ENCODE data around the gene YWHAB. TPM values are rescaled to one million over a fixed set of nuclear protein-coding genes. Genes with fewer than 3 reads are reported as not detected.

The YWHAB gene
- total RNA-seq, 2 donors from 2014 or later: 171 to 176 TPM

DNA sequence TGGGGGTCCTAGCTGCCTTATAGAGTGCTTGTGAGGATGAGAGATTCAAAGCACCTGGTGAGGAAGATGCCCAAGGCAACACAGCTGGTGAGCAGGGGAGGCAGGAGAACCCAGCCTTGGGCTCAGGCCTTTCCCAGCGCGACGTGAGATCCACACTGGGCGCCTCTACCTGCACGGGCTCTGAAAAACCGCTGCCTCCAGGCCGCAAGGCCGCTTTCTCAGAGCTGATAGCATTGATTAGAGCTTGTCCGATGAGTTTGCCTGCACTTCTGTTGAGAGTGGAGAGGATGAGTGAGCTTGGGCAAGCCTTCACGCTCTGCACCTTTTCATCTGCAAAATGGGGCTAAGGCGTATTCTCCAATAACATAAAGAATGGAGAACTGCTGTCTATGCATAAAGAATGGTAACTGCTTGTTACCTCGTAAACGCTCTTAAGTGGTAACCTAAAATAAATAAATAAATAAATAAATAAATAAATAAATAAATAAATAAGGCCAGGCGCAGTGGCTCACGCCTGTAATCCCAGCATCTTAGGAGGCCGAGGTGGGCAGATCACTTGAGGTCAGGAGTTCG is 25.3 kb downstream of the YWHAB start:
- DNase-seq: no peak
- Mint-ChIP-seq H3K36me3 (ENCODE audit: low read depth) (peaks cover 2% of the 10 kb centered on the region), H3K27ac (no peak overlapping the region), H3K27me3 (no peaks in the 10 kb centered on the region), H3K4me1 (peaks cover 23% of the 10 kb centered on the region), H3K4me3 (peak overlapping the region; percentile 84)
- no peak for ATAC-seq
- H3K9me3 ChIP-seq (ENCODE audit: control insufficient read depth, low read length, poor library complexity, severe bottlenecking): no peaks in the 10 kb centered on the region

- no peak for ATAC-seq
- Mint-ChIP-seq H3K27ac (no peak overlapping the region), H3K27me3 (no peaks in the 10 kb centered on the region), H3K36me3 (ENCODE audit: low read depth) (peaks cover 2% of the 10 kb centered on the region), H3K4me1 (peaks cover 23% of the 10 kb centered on the region), H3K4me3 (no peak overlapping the region)
- no peaks in the 10 kb centered on the region for H3K9me3 ChIP-seq (ENCODE audit: control insufficient read depth, low read length, poor library complexity, severe bottlenecking)
- DNase-seq: peak in 1 of 3 donors; percentile 27
These were observed 25.9 kb downstream of the YWHAB start for GRCh38 chr20:44911264-44911921.

- DNase-seq: no peak
- no peak overlapping the region for H3K4me3 Mint-ChIP-seq
- no peaks in the 10 kb centered on the region for H3K9me3 ChIP-seq (ENCODE audit: control insufficient read depth, low read length, poor library complexity, severe bottlenecking)
- peaks cover 2% of the 10 kb centered on the region for H3K36me3 Mint-ChIP-seq (ENCODE audit: low read depth)
- ATAC-seq: no peak
- peak overlapping the region; percentile 11 for H3K27ac Mint-ChIP-seq
- no peaks in the 10 kb centered on the region for H3K27me3 Mint-ChIP-seq
- peaks cover 23% of the 10 kb centered on the region for H3K4me1 Mint-ChIP-seq
These were observed 26.7 kb downstream of the YWHAB start for GRCh38 chr20:44912189-44912588.

DNA sequence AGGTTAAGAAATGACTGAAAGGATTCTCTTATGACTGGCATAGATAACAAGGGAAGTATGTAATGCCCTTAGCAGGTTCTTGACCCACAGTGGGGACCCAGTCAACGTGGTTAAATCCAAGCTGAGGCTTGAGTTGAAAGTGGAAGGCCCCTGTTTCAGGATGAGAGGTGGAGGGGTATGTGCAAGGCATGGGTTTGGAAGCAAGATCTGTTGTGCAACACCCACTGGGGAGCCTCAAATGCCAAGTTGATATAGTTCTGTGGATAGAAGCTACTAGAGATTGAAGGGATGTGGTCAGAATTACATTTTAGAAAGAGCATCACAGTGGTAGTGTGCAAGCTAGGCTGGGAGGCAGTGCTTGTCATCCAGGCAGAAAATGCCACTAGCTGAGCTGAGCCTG is 29.4 kb downstream of the YWHAB start:
- Mint-ChIP-seq H3K4me3 (no peak overlapping the region), H3K4me1 (peaks cover 15% of the 10 kb centered on the region), H3K36me3 (ENCODE audit: low read depth) (peaks cover 2% of the 10 kb centered on the region), H3K27ac (peak overlapping the region; percentile 80), H3K27me3 (no peaks in the 10 kb centered on the region)
- H3K9me3 ChIP-seq (ENCODE audit: control insufficient read depth, low read length, poor library complexity, severe bottlenecking): no peaks in the 10 kb centered on the region
- DNase-seq (no peak), ATAC-seq (no peak)

- no peak overlapping the region for H3K4me3 Mint-ChIP-seq
- DNase-seq (no peak), ATAC-seq (no peak)
- peaks cover 10% of the 10 kb centered on the region for H3K4me1 Mint-ChIP-seq
- H3K36me3 Mint-ChIP-seq (ENCODE audit: low read depth): peaks cover 2% of the 10 kb centered on the region
- no peaks in the 10 kb centered on the region for H3K27me3 Mint-ChIP-seq
- H3K9me3 ChIP-seq (ENCODE audit: control insufficient read depth, low read length, poor library complexity, severe bottlenecking): no peaks in the 10 kb centered on the region
- H3K27ac Mint-ChIP-seq: peak overlapping the region; percentile 47
These were observed 31.1 kb downstream of the YWHAB start for GRCh38 chr20:44916586-44916985.

- Mint-ChIP-seq H3K27ac (no peak overlapping the region), H3K27me3 (no peaks in the 10 kb centered on the region), H3K36me3 (ENCODE audit: low read depth) (peaks cover 2% of the 10 kb centered on the region), H3K4me1 (peaks cover 10% of the 10 kb centered on the region), H3K4me3 (no peak overlapping the region)
- no peak for ATAC-seq
- H3K9me3 ChIP-seq (ENCODE audit: control insufficient read depth, low read length, poor library complexity, severe bottlenecking): no peaks in the 10 kb centered on the region
- DNase-seq: no peak
These were observed 31.9 kb downstream of the YWHAB start for GRCh38 chr20:44917399-44917798.

DNA sequence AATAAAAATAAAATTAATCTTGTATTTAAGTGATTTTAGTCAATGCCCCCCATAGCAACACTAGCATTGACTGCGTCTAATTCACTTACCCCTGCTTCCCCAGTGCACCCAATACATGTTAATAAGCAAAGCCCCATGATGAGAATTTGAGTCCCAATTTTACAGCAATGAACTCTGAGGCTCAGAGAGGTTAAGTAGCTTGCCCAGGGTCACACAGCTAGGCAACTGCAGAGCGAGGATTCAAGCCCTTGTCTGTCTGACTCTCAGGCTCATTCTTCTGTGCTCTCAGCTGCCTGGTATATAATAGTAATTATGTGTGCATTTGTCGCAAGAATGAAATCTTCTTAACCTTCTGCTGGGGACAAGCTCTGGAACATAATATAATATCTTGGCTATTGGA is 32.8 kb downstream of the YWHAB start:
- peak overlapping the region; percentile 16 for H3K27ac Mint-ChIP-seq
- H3K9me3 ChIP-seq (ENCODE audit: control insufficient read depth, low read length, poor library complexity, severe bottlenecking): no peaks in the 10 kb centered on the region
- H3K36me3 Mint-ChIP-seq (ENCODE audit: low read depth): peaks cover 2% of the 10 kb centered on the region
- DNase-seq (no peak), ATAC-seq (no peak)
- H3K27me3 Mint-ChIP-seq: no peaks in the 10 kb centered on the region
- no peak overlapping the region for H3K4me3 Mint-ChIP-seq
- H3K4me1 Mint-ChIP-seq: peaks cover 7% of the 10 kb centered on the region

GRCh38 chr20:44918761-44919160 is 33.3 kb downstream of the YWHAB start:
- H3K27me3 Mint-ChIP-seq: no peaks in the 10 kb centered on the region
- H3K27ac Mint-ChIP-seq: peak overlapping the region; percentile 16
- H3K4me1 Mint-ChIP-seq: peaks cover 7% of the 10 kb centered on the region
- peaks cover 2% of the 10 kb centered on the region for H3K36me3 Mint-ChIP-seq (ENCODE audit: low read depth)
- no peak for DNase-seq
- H3K4me3 Mint-ChIP-seq: no peak overlapping the region
- H3K9me3 ChIP-seq (ENCODE audit: control insufficient read depth, low read length, poor library complexity, severe bottlenecking): no peaks in the 10 kb centered on the region
- ATAC-seq: no peak

- no peaks in the 10 kb centered on the region for H3K27me3 Mint-ChIP-seq
- H3K4me1 Mint-ChIP-seq: peaks cover 2% of the 10 kb centered on the region
- no peak overlapping the region for H3K27ac Mint-ChIP-seq
- H3K4me3 Mint-ChIP-seq: no peak overlapping the region
- peaks cover 4% of the 10 kb centered on the region for H3K36me3 Mint-ChIP-seq (ENCODE audit: low read depth)
- no peak for DNase-seq
- no peaks in the 10 kb centered on the region for H3K9me3 ChIP-seq (ENCODE audit: control insufficient read depth, low read length, poor library complexity, severe bottlenecking)
- no peak for ATAC-seq
These were observed 35.9 kb downstream of the YWHAB start for GRCh38 chr20:44921447-44921846.

DNA sequence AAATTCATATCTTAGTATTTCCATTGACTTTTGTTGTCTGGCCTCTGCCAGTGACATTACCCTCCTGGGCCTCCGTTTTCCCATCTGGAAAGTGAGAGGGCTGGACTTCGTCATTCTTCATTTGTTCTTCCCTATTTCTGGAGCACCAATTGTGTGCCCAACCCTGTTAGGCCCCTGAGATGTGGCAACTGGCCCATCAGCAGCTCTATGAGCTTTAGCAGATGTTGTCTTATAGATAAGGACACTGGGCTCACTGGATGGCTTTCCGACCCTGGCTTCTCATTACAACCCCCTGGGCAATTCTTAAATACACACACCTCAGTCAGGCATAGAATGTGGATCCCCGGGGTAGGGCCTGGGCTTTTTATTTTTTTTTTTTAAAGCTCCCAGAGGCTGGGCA is 39.0 kb downstream of the YWHAB start:
- peaks cover 4% of the 10 kb centered on the region for H3K36me3 Mint-ChIP-seq (ENCODE audit: low read depth)

GRCh38 chr20:44928595-44928994 is 43.1 kb downstream of the YWHAB start:
- DNase-seq (no peak), ATAC-seq (no peak)
- H3K27ac Mint-ChIP-seq: no peak overlapping the region
- H3K4me1 Mint-ChIP-seq: no peaks in the 10 kb centered on the region
- peaks cover 6% of the 10 kb centered on the region for H3K36me3 Mint-ChIP-seq (ENCODE audit: low read depth)
- H3K9me3 ChIP-seq (ENCODE audit: control insufficient read depth, low read length, poor library complexity, severe bottlenecking): no peaks in the 10 kb centered on the region
- H3K27me3 Mint-ChIP-seq: no peaks in the 10 kb centered on the region
- H3K4me3 Mint-ChIP-seq: no peak overlapping the region

More for the DNA sequence above, 39.0 kb downstream of the YWHAB start:
- no peaks in the 10 kb centered on the region for H3K4me1 Mint-ChIP-seq
- H3K4me3 Mint-ChIP-seq: no peak overlapping the region
- no peak overlapping the region for H3K27ac Mint-ChIP-seq
- ATAC-seq (no peak), DNase-seq (no peak)
- no peaks in the 10 kb centered on the region for H3K9me3 ChIP-seq (ENCODE audit: control insufficient read depth, low read length, poor library complexity, severe bottlenecking)
- no peaks in the 10 kb centered on the region for H3K27me3 Mint-ChIP-seq

GRCh38 chr20:44930517-44931168 is 45.1 kb downstream of the YWHAB start:
- H3K4me1 Mint-ChIP-seq: peaks cover 3% of the 10 kb centered on the region
- H3K27ac Mint-ChIP-seq: no peak overlapping the region
- peaks cover 2% of the 10 kb centered on the region for H3K36me3 Mint-ChIP-seq (ENCODE audit: low read depth)
- H3K27me3 Mint-ChIP-seq: no peaks in the 10 kb centered on the region
- ATAC-seq (no peak), DNase-seq (no peak)
- H3K4me3 Mint-ChIP-seq: no peak overlapping the region
- no peaks in the 10 kb centered on the region for H3K9me3 ChIP-seq (ENCODE audit: control insufficient read depth, low read length, poor library complexity, severe bottlenecking)

- H3K36me3 Mint-ChIP-seq (ENCODE audit: low read depth): peaks cover 4% of the 10 kb centered on the region
- H3K27ac Mint-ChIP-seq: no peak overlapping the region
- no peak for ATAC-seq
These were observed 46.4 kb downstream of the YWHAB start for GRCh38 chr20:44931911-44932310.

DNA sequence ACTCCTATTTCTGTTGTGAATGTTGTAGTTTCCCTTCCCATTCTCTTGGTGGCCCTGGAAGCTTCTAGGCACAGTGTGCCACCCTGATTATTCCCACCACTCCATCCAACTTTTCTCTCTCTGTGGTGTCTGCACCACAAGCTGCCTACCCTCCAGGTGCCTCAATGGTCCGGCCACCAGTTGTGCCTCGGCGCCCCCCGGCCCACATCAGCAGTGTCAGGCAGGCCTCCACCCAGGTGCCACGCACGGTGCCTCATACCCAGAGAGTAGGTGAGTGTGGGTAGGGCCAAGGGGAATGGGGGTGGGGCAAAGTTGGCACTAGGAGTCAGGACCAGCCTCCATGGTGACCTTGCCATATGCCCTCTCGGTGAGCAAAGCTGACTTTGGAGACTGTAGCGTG is 47.4 kb downstream of the YWHAB start:
- no peaks in the 10 kb centered on the region for H3K27me3 Mint-ChIP-seq
- peaks cover 3% of the 10 kb centered on the region for H3K4me1 Mint-ChIP-seq
- no peak overlapping the region for H3K27ac Mint-ChIP-seq
- peaks cover 4% of the 10 kb centered on the region for H3K36me3 Mint-ChIP-seq (ENCODE audit: low read depth)
- H3K4me3 Mint-ChIP-seq: no peak overlapping the region
- no peaks in the 10 kb centered on the region for H3K9me3 ChIP-seq (ENCODE audit: control insufficient read depth, low read length, poor library complexity, severe bottlenecking)
- ATAC-seq (no peak), DNase-seq (no peak)

More at GRCh38 chr20:44931911-44932310, 46.4 kb downstream of the YWHAB start:
- no peaks in the 10 kb centered on the region for H3K27me3 Mint-ChIP-seq
- DNase-seq: no peak
- peaks cover 3% of the 10 kb centered on the region for H3K4me1 Mint-ChIP-seq
- H3K9me3 ChIP-seq (ENCODE audit: control insufficient read depth, low read length, poor library complexity, severe bottlenecking): no peaks in the 10 kb centered on the region
- no peak overlapping the region for H3K4me3 Mint-ChIP-seq

Measured in T-helper 17 cell (primary cell).